Forelimb muscle (tissue), 1 donor: ENCODE results near the gene FBN2. TPM values are rescaled to one million over a fixed set of nuclear protein-coding genes. Genes with fewer than 3 reads are reported as not detected.
A peak's percentile ranks its signal among the peaks of the same experiment; 100 is the strongest.
"Not testable (repeated sequence)": the region's sequence is repeated elsewhere in the genome, so short reads cannot be mapped to it uniquely, and the experiment has no call there.

Experiments used
- DNase-seq: peaks from one replicate; pipeline ENCODE4 v3.0.0-alpha.2; 2013; ENCODE audit warnings: low read depth
- polyA plus RNA-seq: library from polyadenylated mRNA; unstranded; fragments of 120-200 nt; gene quantifications from one replicate; pipeline ENCODE4 v1.2.1, GENCODE V29; 2013; ENCODE audit not compliant: insufficient read length

Gene FBN2
- polyA plus RNA-seq, 1 donor: 41.0 TPM

DNA sequence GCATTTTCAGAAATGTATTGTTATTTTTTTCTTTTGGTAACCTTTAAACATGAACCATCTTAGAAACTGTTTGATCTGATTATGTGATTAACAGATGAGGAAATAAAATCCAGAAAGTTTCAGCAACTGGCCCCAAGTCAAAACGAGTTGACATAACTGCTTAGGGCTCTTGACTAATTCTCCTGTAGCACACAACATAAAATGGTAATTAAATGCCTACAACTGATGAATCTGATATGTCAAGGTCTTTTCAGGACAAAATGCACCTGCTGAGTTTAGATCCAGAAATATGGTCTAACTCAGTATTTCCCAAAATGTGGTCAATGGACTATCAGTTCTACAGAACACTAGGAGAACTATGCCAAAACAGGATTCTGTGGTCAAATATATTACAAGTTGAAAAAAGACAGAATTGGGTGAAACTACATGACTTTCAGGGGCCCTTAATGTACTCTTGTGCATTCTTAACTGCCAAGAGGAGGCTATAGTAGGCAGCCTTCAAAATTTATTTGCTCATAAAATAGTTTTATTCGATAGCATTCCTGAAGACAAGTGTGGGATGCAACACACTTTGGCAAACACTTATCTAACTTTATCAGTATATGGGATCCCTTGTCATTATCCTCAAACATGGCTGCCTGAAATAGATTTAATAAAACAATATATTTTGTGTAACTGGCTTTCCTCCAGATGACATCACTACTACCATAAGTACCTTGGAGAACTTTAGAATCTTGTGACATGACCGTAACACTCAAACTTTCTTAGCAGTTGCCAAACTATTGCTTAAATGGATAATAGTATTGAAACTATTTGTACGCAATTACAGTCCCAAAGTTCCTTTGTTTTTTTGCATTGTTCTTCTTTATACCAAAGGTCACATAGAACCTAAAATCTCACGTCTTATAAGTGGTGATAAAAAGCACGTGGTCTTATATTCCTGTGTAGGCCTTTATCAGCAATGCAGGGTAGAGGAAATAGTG lies 59.4 kb downstream of the FBN2 start:
- no peak for DNase-seq

DNA sequence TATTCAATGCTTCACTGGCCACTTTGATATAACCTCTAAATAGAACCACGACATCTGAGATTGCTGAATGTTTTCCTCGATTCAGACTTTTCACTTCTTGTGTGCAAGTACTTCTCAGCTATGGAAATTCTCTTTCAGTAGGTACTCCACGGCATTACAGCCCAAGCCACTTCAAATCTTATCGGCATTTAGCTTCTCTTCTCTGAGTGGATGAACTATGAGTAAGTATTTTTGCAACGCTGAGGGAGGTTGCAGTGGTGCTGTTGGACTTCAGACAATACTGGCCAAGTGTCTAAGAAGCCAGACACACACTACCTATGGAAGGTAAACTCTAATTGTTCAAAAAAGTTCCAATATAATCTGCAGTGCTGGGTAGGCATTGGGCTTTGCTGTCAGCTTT lies 60.1 kb downstream of the FBN2 start:
- no peak for DNase-seq

DNA sequence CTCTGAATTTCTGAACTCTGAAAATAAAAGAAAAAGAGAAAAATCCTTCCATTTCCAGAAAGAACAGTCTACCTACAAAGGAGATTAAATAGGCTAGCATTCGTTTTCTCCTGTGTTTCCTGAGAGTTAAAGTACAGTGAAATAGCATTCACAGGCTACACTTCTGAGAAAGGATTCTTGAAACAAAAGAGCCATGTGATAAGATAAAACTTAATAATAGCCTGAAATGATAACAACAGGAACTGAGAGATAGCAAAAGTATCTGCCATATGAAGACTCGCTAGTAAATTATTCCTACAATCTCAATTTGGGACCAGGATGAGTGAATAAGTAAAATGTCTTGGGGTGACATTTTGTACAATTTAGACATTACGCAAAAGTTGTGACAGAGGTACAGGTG lies 62.4 kb downstream of the FBN2 start:
- no peak for DNase-seq

DNA sequence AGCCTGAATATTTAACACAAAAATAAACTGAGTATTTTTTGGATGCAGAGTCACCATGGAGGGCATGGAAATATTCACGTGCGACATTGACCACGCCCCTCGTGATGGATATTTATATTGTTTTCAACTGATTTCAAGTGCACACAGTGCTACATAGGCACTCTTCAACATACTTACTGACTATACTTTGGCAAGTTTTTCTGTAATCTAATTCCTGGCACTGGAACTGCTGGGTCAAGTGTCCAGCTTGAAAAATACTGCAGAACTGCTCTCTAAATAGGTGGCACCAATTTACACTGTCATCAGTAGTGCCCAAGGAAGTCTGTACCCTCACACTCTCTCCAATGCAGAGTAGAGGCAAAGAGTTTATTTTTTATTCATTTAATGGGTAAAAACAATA lies 65.1 kb downstream of the FBN2 start:
- no peak for DNase-seq

DNA sequence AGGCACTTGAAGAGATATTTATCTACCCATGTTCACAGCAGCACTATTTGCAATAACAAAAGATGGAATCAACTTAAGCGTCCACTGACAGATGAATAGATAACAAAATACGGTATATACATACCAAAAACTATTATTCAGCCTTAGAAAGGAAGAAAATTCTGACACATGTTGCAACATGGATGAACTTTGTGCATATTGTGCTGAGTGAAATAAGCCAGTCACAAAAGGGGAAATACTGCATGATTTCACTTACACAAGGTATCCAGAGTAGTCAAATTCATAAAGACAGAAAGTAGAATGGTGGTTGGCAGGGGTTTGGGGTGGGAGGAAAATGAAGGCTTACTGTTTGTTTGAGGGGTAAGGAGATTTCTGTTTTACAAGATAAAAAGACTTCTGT lies 66.0 kb downstream of the FBN2 start:
- no peak for DNase-seq

DNA sequence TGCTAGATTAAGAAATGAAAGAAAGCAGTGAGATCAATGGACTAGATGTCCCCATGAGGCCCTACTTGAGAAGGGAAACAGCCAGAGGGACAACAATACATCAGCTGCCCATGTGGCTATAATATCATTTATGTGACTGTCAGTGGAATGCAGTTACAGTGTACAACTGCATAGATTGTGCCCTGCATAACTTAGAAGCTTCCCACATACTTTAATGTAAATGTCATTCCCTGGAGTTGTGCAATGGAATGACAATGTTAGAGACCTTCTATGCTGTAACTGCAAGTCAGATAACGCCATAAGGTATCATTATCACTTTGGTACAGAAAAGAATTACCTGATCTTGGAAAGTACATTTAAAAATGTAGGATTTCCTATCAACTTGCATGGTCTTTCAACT lies 67.4 kb downstream of the FBN2 start:
- no peak for DNase-seq

DNA sequence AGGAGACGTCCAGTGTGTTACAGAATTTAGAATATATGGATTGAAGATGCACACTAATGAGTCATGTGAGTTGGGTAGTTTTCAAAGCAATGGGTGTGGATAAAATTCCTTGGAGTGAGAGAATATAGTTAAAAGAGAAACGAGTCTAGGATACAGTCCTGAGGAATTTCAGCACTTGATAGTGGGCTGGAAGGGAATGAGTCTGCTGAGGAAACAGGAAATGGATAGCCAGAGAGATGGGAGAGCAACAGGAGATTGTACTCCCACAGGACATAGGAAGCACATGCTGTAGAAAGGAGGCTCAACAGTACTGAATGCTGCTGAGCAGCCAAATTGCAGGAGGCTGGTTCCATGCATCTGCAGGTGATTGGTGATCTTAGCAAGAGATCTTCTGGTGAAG lies 68.1 kb downstream of the FBN2 start:
- DNase-seq: no peak

DNA sequence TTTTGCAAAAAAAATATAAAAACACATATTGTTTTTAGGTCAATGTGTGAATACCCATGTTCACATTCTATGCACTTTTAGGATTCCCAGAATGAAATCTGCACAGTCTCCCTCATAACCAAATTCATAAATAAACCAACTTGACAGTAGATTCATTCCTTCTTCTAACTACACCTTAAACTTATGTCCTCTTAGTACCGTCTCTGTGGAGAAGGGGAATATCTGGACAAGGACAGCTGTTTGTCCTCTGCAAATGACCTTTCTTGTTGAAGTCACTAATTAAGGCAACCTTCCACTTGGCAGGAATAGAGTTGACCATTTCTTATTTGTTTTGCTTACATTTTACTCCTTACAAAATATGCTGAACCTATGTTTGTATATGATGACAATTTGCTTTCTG lies 71.1 kb downstream of the FBN2 start:
- DNase-seq: no peak

DNA sequence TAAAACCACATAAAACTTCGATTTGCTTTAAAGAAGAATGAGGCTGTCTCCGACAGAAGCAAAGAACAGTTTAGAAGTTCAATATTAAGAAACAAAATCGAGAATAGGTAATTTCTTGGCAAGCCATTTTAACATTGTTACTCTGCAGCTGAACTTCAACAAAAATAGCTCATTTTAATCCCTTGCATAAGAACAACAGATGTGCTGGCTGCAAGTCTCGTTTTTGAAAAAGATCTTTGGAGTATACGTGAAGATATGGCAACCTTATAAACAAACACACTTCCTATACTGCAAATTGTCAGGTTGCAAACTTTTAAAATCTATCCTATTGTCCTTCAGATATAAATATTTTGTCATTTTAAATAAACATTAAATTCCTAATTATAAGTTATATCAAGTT lies 71.5 kb downstream of the FBN2 start:
- peak; percentile 90 for DNase-seq

DNA sequence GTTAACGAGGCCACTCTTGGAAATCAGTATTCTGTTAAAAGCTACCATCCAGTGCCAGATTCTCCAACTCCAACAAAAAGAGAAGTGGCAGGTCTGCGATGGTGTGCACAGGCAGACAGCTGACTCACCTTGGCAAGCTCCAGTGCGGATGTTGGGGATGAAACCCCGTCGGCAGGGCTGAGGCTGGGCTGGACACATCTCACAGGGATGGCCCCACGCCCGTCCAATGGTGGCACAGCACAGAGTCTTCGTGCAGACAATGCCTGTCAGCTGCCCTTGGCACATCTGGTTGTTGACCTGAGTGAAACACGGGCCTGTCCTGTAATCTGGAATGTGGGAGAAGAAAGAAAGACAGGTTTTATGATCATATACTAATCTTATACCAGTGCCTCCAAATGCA lies 73.4 kb downstream of the FBN2 start:
- no peak for DNase-seq

DNA sequence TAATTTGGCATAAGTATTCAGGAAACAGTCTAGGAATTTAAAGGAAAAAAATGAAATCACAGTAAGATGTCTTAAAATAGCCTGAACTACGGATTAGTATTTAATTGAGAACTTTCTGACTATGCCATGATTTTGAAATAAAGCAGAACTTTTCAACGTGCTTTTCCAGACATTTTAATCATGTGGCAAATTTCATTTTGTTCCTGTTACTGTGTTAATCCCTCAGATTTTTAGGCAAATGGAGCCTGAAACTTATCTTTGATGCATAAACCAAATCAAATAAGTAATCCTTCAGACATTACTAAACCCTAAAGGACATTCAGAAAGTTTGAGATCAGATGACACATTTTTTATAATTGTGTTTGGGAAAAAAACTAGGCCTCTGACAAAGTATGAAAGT lies 75.7 kb downstream of the FBN2 start:
- DNase-seq: no peak

DNA sequence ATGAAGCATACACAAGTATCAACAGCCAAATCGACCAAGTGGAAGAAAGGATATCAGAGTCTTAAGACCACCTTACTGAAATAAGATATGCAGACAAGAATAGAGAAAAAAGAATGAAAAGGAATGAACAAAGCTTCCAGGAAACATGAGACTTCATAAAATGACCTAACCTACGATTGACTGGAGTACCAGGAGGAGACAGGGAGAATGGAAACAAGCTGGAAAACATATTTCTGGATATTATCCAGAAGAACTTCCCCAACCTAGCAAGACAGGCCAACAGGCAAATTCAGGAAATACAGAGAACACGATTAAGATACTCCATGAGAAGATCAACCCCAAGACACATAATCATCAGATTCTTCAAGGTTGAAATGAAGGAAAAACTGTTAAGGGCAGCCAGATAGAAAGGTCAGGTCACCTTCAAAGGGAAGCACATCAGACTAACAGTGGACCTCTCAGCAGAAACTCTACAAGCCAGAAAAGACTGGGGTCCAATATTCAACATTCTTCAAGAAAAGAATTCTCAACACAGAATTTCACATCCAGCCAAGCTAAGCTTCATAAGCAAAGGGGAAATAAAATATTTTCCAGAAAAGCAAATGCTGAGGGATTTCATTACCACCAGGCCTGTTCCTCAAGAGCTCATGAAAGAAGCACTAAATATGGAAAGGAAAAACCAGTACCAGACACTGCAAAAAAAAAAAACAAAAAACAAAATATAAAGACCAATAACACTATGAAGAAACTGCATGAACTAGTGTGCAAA lies 80.7 kb downstream of the FBN2 start:
- DNase-seq: not testable (repeated sequence)

DNA sequence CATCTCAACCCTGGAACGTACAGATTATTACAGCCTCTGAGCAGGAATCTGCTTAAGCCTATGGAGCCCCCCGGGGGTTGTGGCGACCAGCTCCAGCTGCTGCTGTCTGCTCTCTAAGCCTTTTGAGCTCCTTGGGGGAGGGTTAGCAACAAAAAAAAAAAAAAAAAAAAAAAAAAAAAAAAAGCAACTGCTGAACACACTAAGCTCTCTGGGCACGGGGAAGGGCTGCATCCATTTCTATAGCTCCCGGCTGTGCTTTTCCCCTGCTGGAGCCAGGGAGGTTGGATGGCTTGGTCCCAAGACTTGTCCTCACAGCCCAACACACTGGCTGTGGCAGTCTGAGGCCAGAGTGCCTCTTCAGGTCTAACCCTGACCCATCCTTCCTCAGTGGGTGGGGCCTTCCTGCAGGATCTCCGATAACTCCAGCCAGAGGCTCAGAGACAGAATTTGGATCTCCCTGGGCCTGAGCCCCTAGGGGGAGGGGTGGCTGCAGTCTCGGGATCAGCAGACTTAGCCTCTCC lies 82.1 kb downstream of the FBN2 start:
- DNase-seq: no peak

DNA sequence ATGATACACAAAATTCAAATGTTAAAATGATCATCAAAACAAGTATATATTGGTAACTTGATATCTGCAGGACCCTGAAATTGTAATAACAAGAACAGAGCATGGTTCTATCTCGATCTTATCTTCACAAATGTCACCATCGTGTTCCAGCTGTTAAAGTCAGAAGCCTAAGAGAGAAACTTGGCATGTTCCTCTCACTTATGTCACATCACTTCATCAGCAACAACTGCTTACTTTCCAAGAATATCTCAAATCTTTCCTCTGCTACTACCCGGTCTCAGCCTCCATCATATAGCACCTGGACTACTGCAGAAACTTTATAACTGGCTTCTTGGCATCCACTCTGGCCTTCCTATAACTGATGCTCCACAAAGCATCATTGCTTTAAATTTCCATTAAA lies 84.9 kb downstream of the FBN2 start:
- no peak for DNase-seq

DNA sequence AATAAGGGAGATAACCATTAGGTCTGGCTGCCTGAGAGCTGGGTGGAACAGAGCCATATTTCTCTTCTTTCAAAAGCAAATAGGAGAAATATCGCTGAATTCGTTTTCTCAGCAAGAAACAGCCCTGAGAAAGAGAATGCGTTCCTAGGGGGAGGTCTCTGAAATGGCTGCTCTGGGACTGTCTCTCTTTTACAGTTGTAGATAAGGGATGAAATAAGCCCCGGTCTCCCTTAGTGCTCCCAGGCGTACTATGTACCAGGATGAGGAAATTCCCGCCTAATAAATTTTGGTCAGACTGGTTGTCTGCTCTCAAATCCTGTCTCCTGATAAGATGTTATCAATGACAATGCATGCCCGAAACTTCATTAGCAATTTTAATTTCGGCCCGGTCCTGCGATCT lies 90.8 kb downstream of the FBN2 start:
- DNase-seq: not testable (repeated sequence)

DNA sequence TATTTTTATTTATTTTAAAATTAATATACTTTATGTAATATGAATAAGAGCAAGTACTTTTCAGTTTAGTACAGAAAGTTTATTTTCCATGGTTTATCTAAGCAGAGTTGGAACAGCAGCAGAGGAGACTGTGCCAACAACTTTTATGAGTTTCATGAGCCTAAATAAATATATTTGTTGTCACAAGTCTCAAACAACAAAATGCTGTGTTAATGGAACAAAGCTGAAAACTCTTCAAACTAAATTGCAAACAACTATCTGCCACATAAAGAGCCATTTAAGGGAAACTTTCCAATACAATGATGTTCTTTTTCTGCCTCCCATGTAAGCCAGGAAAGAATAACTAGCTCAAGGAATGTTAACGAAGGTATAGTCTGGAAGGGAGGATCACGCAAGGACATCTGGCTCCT lies 96.1 kb downstream of the FBN2 start:
- peak; percentile 29 for DNase-seq

DNA sequence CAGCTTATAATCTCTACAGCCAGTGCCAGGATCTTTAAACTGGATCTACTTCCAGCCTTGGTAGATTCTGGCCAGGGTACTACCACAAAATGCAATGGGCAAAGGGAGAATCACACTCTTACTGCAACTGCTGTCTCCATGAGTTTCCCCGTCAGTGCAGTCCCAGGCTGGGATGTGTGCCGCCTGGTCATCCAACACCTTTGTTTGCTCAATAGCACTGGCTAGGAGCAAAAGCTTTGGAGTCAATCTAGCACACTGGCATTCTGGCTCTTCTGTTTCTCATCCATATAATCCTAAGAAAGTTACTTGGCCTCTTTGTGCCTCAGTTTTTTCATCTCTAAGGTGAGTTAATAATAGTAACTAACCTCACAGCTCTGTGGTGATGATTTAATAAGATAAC lies 96.9 kb downstream of the FBN2 start:
- no peak for DNase-seq

DNA sequence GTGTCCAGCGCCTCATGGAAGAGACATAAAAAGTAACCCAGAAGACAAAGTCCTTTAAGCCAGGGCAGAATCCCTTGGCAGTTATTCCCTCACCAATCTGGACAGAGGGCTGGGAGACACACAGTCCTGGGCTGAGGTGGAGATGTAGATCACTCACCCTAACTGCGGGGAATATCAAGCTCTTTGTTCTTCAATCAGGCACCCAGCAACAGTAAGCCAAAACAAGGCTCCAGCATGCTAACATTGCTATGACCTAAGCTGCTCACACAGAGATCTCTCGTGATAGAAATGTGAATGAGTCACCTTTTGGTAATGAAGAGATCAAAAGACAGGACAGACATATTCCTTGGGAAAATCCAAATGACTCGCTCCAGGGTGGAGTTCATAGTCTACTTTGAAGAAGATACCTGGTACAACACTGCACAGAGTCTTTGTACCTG lies 101.3 kb downstream of the FBN2 start:
- no peak for DNase-seq

DNA sequence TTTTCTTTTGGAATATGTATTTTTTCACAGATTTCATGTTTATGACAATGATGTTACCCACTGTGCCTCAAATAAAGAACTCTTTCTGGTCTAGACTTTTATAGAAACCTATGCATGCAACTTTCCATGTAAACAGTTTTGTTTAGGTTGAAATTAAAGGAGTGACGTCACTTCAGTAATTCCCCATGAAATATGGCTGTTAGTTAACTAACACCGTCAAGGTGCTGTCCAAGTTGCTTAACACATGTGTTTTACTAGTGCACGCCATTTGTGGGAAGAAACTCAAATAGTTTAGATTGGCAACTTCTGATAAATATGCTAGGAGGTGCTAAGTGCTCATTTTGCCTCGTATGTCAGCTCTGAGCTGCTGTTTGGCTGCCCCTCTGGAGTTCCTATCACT lies 102.2 kb downstream of the FBN2 start:
- no peak for DNase-seq

DNA sequence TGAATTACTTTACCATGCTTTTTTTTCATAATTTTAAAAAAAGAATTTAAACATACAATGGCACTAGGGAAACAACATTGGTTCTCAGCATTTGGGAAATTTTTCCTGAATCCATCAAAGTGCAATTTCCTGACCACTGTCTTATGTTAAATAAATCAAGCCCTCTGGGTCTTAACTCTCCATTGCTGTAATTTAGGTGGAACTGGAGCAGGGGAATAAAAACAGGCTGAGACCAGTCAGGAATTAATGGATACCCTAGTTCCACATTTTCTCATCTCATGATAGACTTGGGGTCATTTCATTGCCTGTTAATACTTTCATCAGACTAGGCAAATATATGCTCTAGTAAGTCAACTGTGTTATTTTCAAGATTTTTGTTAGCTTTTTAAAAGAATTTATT lies 103.1 kb downstream of the FBN2 start:
- DNase-seq: no peak

DNA sequence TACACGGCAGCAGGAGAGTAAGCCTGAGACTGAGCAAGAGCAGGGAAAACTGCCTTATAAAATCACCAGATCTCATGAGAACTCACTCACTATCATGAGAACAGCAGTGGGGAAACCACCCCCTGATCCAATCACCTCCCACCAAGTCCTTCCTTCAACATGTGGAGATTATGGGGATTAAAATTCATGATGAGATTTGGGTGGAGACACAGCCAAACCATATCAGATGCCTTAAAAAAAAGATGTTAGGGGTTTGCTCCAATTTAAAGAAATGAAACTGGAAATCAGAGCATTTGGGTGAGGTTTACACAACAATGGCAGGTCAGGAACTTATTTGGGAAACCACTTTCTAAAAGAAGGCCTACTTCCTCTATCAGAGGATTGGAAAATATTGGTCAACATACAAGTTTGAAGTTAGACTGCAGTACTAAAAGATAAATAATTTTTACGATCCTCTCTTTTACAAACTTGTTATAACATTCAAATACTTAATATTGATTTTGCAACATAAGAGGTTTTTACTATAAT lies 105.1 kb downstream of the FBN2 start:
- no peak for DNase-seq

DNA sequence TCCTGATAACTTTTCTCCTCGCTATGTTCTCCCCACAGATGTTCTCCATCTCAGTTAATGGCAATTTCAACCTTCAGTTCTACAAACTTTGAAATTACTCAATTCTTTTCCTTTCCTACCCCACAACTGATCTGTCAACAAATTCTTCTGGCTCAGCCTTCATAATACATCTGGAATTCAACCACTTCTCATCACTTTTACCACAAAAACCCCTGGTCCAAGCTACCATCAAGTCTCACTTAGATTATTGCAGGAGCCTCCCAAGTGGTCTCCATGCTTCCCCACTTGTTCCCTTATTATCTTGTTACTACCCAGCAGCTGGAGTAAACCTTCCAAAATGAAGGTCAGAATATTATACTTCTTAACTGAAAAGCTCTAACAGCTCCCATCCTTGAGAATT lies 110.1 kb downstream of the FBN2 start:
- no peak for DNase-seq
